NT2/D1 (cell line): Measurements from ENCODE around the gene POU2F2.
A peak's percentile ranks its signal among the peaks of the same experiment; 100 is the strongest.
"Not testable (repeated sequence)": the region's sequence is repeated elsewhere in the genome, so short reads cannot be mapped to it uniquely, and the experiment has no call there.

Experiments
- DNase-seq: peaks from one replicate; pipeline ENCODE4 v3.0.0-alpha.2; 2011; ENCODE audit warnings: low read depth, low spot score
- H3K27me3 ChIP-seq: 2 replicates; pipeline ENCODE4 v1.6.0; 2011; ENCODE audit warnings: mild to moderate bottlenecking; ENCODE audit not compliant: insufficient read length, insufficient read depth
- H3K36me3 ChIP-seq: 2 replicates; pipeline ENCODE4 v1.6.1; 2011; ENCODE audit warnings: mild to moderate bottlenecking, low read length, mixed read lengths; ENCODE audit not compliant: insufficient read depth, insufficient read length
- H3K4me1 ChIP-seq: 2 replicates; pipeline ENCODE4 v1.5.1; 2011; ENCODE audit not compliant: insufficient read depth, insufficient read length
- H3K4me3 ChIP-seq: 2 replicates; pipeline ENCODE4 v1.5.1; 2011; ENCODE audit warnings: low read depth; ENCODE audit not compliant: insufficient read length
- H3K9ac ChIP-seq: 2 replicates; pipeline ENCODE4 v1.6.0; 2011; ENCODE audit warnings: low read depth; ENCODE audit not compliant: insufficient read length
- H3K9me3 ChIP-seq: 2 replicates; pipeline ENCODE4 v1.5.1; 2011; ENCODE audit warnings: mild to moderate bottlenecking, low read length; ENCODE audit not compliant: insufficient read depth
- SUZ12 ChIP-seq: IDR thresholded peaks from 2 replicates; pipeline ENCODE4 v1.6.1; 2011; ENCODE audit not compliant: insufficient read length, insufficient read depth; ENCODE audit errors: extremely low read depth
- YY1 ChIP-seq: IDR thresholded peaks from 2 replicates; pipeline ENCODE4 v1.6.1; 2011; ENCODE audit not compliant: insufficient read length, insufficient read depth
- ZNF274 ChIP-seq: IDR thresholded peaks from 2 replicates; pipeline ENCODE4 v1.6.1; 2011; ENCODE audit warnings: mild to moderate bottlenecking, low read depth, low read length

The POU2F2 gene

DNA sequence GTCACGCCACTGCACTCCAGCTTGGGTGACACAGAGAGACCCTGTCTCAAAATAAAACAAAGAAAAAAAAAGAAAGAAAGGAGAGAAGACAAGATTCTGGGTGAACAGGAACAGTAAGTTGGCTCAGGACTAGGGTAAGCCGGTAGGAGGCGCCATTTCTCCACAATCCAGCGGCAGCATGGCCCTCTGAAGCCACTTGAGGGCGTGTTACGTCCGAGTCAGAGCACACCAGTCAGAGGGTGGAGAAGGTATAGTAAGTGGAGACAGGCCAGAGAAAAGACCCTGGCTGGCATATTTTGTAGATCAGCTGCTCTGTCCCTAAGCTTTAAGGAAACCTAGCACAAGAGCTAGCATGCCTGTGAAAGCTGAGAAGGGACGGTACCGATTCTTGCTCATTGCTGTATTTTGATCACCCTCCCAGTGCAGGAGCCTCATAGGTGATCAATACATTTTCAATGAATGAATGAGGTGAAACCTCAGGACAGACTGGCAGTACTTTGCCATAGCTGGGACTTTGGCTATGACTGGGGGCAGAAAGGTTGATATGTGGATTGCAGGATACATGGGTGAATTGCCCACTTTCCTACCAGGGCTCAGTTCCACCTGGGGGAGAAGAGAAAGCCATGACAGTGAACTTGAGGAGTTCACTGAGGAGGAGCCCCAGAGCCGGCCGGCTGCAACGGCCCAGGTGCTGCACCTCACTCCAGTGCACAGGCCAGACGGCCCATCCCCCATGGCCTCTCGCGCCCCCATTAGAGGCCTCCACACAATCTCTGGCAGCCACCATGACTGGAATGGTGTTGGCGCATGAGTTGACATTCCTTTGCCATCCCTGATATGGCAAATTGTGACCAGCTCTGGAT, 23.5 kb downstream of the POU2F2 start:
- Histone ChIP-seq H3K27me3 (no peaks in the 10 kb centered on the region), H3K4me1 (peaks cover 7% of the 10 kb centered on the region), H3K9ac (no peak overlapping the region), H3K9me3 (no peaks in the 10 kb centered on the region), H3K36me3 (no peaks in the 10 kb centered on the region), H3K4me3 (no peak overlapping the region)
- TF ChIP-seq ZNF274 (no peak), YY1 (no peak), SUZ12 (no peak)
- peak; percentile 80 for DNase-seq

DNA sequence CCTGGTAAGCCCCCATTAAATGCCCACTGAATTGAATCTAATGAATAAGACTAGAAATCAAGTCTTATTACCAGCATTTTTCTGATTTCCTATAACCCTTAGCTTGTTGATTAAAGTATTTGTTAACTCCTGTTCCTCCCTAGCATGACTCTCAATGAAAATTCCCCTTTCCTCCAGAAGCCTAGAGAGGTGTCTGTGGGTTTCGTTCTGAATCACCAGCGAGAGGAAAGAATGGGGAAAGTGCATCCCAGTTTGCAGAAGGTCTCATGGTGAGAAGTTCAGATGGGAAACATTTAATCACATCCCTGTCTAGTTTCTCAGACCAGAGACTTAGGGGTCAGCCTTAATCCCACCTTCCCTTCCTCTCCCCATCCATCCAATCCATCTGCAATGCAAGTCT, 26.9 kb downstream of the POU2F2 start:
- H3K36me3 ChIP-seq, result no peaks in the 10 kb centered on the region
- no peak for TF ChIP-seq SUZ12
- no peak for TF ChIP-seq ZNF274
- TF ChIP-seq YY1, result no peak
- no peaks in the 10 kb centered on the region for H3K27me3 ChIP-seq
- no peak overlapping the region for H3K9ac ChIP-seq
- DNase-seq, result no peak
- H3K9me3 ChIP-seq, result no peaks in the 10 kb centered on the region
- H3K4me3 ChIP-seq, result no peak overlapping the region
- H3K4me1 ChIP-seq, result peaks cover 7% of the 10 kb centered on the region

DNA sequence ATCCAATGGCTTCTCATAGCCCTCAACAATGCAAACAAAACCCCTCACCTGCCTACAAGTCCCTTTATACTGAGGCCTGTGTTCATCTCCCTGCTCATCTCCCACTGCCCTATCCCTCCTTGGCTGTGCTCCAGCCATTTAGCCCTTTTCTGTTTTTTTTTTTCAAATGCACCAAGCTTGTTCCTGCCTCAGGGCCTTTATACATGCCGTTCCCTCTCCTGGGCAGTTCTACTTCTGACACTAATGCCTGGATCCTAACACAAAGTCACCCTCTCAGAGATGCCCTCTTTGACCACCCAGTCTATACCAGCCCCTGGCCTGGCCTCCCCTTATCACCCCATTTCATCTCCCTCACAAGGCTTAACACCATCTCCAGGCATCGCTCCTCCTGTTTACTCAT, 29.4 kb downstream of the POU2F2 start:
- Histone ChIP-seq H3K4me3 (no peak overlapping the region), H3K27me3 (no peaks in the 10 kb centered on the region), H3K4me1 (peaks cover 6% of the 10 kb centered on the region), H3K36me3 (no peaks in the 10 kb centered on the region), H3K9me3 (no peaks in the 10 kb centered on the region), H3K9ac (no peak overlapping the region)
- no peak for DNase-seq
- TF ChIP-seq SUZ12 (no peak), YY1 (no peak), ZNF274 (no peak)

DNA sequence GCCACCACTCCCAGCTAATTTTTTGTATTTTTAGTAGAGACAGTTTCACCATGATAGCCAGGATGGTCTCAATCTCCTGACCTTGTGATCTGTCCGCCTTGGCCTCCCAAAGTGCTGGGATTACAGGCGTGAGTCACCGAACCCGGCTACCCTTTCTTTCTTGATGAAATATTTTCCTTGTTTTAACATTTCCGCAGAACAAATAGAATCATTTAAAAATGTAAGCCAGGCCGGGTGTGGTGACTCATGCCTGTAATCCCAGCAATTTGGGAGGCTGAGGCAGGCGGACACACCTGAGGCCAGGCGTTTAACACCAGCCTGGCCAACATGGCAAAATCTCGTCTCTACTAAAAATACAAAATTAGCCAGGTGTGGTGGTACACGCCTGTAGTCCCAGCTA, 32.0 kb downstream of the POU2F2 start:
- H3K36me3 ChIP-seq, H3K4me3 ChIP-seq, H3K27me3 ChIP-seq, H3K9me3 ChIP-seq, H3K9ac ChIP-seq, DNase-seq, H3K4me1 ChIP-seq: not testable (repeated sequence)

DNA sequence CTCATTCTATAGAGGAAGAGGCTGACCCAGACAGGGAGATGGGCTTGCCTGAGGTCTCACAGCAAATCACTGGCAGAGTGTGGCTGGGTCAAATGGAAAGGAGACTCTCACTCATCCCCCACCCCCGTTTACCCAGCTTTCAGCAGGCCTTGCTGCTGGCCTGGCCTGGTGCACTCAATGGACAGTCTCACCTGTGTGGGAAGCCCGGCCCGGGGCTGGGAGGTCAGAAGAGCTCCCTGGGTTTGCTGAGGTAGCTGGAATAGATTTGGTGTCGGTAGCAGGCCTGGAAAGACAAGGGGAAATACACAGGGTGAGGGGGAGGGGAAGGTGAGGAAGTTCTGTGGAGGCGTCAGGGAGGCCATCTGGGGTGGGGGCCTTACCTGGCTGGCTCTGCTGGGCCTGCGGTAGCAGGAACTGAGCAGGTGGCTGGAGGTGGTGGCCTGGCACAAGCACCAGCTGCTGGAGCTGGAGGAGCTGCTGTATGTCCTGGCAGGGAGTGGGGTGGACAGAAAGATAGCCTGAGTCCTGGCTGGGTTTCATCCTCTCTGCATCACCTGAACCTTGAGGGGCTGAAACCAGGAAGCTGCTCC, 32.8 kb downstream of the POU2F2 start:
- TF ChIP-seq YY1 (no peak), SUZ12 (no peak), ZNF274 (no peak)
- Histone ChIP-seq H3K4me1 (peaks cover 4% of the 10 kb centered on the region), H3K36me3 (no peaks in the 10 kb centered on the region), H3K9me3 (no peaks in the 10 kb centered on the region), H3K27me3 (no peaks in the 10 kb centered on the region), H3K9ac (no peak overlapping the region), H3K4me3 (no peak overlapping the region)
- no peak for DNase-seq

DNA sequence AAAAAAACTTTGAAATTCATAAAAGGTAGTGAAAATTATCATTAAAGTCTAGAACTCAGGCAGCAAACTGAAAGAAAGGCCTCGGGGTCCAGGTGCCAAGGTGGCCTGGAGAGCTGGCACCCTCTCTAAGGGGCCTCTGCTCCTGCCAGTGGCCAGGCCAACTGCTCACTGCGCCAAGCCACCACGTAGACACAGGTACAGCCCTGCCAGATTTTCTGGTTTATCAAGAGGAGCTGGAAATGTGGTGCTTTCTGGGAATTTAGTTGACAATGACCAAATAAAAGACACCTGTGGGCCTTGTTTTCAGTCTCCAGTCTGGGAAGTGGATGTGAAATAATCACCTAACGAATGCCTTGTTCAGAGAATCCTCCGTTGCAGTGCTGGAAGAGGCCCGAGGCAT, 33.5 kb downstream of the POU2F2 start:
- no peaks in the 10 kb centered on the region for H3K36me3 ChIP-seq

DNA sequence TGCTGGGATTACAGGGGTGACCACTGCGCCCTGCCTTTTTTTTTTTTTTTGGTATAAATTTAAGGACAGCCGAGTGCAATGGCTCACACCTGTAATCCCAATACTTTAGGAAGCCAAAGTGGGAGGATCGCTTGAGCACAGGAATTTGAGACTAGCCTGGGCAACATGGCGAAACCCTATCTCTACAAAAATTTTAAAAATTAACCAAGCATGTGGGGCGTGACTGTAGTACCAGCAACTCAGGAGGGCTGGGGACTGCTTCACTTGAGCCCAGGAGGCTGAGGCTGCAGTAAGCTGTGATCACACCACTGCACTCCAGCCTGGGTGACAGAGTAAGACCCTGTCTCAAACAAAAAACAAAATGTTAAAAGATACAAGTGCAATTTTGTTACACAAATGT, 34.8 kb downstream of the POU2F2 start:
- H3K27me3 ChIP-seq, result no peaks in the 10 kb centered on the region
- DNase-seq, result no peak
- no peak overlapping the region for H3K4me3 ChIP-seq
- H3K4me1 ChIP-seq, result peaks cover 9% of the 10 kb centered on the region
- no peak for TF ChIP-seq ZNF274
- no peak for TF ChIP-seq YY1
- TF ChIP-seq SUZ12, result no peak
- no peaks in the 10 kb centered on the region for H3K36me3 ChIP-seq
- no peaks in the 10 kb centered on the region for H3K9me3 ChIP-seq
- no peak overlapping the region for H3K9ac ChIP-seq

More for the DNA sequence above, 33.5 kb downstream of the POU2F2 start:
- Histone ChIP-seq H3K27me3 (no peaks in the 10 kb centered on the region), H3K9me3 (no peaks in the 10 kb centered on the region), H3K9ac (no peak overlapping the region), H3K4me3 (no peak overlapping the region), H3K4me1 (peaks cover 7% of the 10 kb centered on the region)
- no peak for DNase-seq
- TF ChIP-seq SUZ12 (no peak), YY1 (no peak), ZNF274 (no peak)
